Upper lobe of right lung (tissue), 1 donor: ENCODE measurements around the gene CLVS2. TPM values are rescaled to one million over a fixed set of nuclear protein-coding genes. Genes with fewer than 3 reads are reported as not detected.

Source experiments
- ATAC-seq: fragments of 200-7000 bp; cut with Tn5 transposase; one replicate; pipeline ENCODE4 v1.9.1; 2020; ENCODE audit warnings: mild to moderate bottlenecking, moderate library complexity
- DNase-seq: peaks from one replicate; pipeline ENCODE4 v3.0.0-alpha.2; 2020
- H3K27ac ChIP-seq: fragments of 200-600 bp; one replicate; pipeline ENCODE4 v1.8.0; 2022
- H3K27me3 ChIP-seq: fragments of 200-600 bp; one replicate; pipeline ENCODE4 v1.8.0; 2022; ENCODE audit warnings: mild to moderate bottlenecking
- H3K36me3 ChIP-seq: fragments of 200-600 bp; one replicate; pipeline ENCODE4 v1.8.0; 2022
- H3K4me1 ChIP-seq: fragments of 200-600 bp; one replicate; pipeline ENCODE4 v1.8.0; 2022
- H3K4me3 ChIP-seq: fragments of 200-600 bp; one replicate; pipeline ENCODE4 v1.8.0; 2022; ENCODE audit warnings: mild to moderate bottlenecking
- H3K9me3 ChIP-seq: fragments of 200-600 bp; one replicate; pipeline ENCODE4 v1.8.0; 2022
- intact Hi-C: fragments of 100-400 bp; cut with DNase I; formaldehyde crosslinking; loops from one replicate; pipeline ENCODE4 v1.11.0; 2022
- total RNA-seq: library from RNA; stranded (reverse); fragmentation: NEBNext Ultra II Directional; extraction: Animal tissue kit (Norgen Biotek cat#: 25700); gene quantifications from one replicate; pipeline ENCODE4 v1.2.1, GENCODE V29; 2021
- TF ChIP-seq, protein P1 (sequence below): fragments of 200-600 bp; IDR thresholded peaks from one replicate; pipeline ENCODE4 v1.8.0; 2022; ENCODE audit warnings: antibody characterized with exemption
- donor health status: DM: no; HTN: yes; CAD: no; lungs with severe emphysema.

The CLVS2 gene
- total RNA-seq, 1 donor from 2014 or later: not detected

DNA sequence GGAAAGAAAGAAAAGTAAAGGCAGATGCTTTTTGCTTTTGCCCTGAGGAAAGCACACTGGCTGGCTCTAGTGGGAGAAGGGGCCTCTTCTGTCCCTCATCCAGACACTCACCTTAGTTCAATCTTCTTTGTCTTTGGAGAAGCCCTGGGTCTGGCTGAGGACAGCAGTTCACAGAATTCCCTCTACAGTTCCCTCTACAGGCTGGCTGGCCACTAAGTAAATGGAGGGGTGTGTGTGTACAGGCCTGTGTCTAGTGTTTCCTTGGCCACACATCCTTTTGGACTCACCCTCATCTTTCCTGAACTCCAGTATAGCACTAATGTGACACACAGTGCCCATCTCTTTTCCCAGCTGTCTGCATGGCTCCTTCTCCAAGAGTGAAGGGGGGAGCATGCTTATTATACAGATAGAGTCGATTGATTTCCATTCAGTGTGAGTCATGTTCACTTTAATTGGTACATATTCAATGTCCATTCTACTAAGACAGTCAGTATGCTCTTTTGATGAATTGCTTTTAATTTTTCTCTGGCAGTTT is 26.0 kb upstream of the CLVS2 start:
- H3K27me3 ChIP-seq: no peaks in the 10 kb centered on the region
- TF ChIP-seq, protein P1, sequence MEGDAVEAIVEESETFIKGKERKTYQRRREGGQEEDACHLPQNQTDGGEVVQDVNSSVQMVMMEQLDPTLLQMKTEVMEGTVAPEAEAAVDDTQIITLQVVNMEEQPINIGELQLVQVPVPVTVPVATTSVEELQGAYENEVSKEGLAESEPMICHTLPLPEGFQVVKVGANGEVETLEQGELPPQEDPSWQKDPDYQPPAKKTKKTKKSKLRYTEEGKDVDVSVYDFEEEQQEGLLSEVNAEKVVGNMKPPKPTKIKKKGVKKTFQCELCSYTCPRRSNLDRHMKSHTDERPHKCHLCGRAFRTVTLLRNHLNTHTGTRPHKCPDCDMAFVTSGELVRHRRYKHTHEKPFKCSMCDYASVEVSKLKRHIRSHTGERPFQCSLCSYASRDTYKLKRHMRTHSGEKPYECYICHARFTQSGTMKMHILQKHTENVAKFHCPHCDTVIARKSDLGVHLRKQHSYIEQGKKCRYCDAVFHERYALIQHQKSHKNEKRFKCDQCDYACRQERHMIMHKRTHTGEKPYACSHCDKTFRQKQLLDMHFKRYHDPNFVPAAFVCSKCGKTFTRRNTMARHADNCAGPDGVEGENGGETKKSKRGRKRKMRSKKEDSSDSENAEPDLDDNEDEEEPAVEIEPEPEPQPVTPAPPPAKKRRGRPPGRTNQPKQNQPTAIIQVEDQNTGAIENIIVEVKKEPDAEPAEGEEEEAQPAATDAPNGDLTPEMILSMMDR: no peak
- H3K9me3 ChIP-seq: no peaks in the 10 kb centered on the region
- no peak overlapping the region for H3K4me3 ChIP-seq
- no peaks in the 10 kb centered on the region for H3K36me3 ChIP-seq
- no peak overlapping the region for H3K27ac ChIP-seq
- DNase-seq: no peak
- intact Hi-C loops: no loop called here
- H3K4me1 ChIP-seq: no peaks in the 10 kb centered on the region
- no peak for ATAC-seq

DNA sequence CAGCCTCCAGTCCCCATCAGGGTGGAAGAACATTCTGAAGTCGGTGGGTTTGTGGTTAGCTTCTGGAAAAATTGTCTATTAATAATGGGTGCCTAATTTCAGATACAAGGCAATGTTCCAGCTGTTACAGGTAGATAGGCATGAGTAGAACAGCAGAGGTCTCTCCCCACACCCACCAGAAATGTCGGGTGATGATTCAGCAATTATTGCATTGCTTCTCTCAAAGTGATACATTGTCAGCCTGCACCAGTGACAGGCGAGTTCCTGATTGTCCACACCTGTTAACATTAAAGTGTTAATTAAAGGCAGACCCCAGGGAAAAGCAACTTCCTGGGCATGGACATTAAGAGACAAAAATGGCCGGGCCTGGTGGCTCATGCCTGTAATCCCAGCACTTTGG is 18.9 kb upstream of the CLVS2 start:
- H3K9me3 ChIP-seq: no peaks in the 10 kb centered on the region
- H3K4me3 ChIP-seq: no peak overlapping the region
- no peak for ATAC-seq
- DNase-seq: no peak
- H3K27me3 ChIP-seq: no peaks in the 10 kb centered on the region
- H3K4me1 ChIP-seq: no peaks in the 10 kb centered on the region
- intact Hi-C loops: no loop called here
- TF ChIP-seq, protein P1: no peak
- H3K27ac ChIP-seq: no peak overlapping the region
- H3K36me3 ChIP-seq: no peaks in the 10 kb centered on the region

DNA sequence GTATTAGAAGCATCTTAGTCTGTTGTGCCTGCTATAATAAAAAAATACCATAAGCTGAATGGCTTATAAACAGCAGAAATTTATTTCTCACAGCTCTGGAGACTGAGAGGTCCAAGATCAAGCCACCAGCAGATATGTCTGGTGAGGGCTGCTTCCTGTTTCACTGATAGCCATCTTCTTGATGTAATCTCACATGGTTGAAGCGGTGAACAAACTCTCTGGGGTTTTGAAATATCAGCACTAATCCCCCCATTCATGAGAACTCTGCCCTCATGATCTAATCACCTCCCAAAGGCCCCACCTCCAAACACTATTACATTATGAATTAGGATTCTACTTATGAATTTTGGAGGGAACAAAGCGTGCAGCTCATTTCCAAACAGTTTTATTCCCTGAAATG is 11.6 kb upstream of the CLVS2 start:
- Histone ChIP-seq H3K9me3 (no peaks in the 10 kb centered on the region), H3K4me3 (no peak overlapping the region), H3K27ac (no peak overlapping the region), H3K4me1 (no peaks in the 10 kb centered on the region), H3K27me3 (no peaks in the 10 kb centered on the region), H3K36me3 (no peaks in the 10 kb centered on the region)
- DNase-seq: no peak
- TF ChIP-seq, protein P1: no peak
- no peak for ATAC-seq
- intact Hi-C loops: no loop called here

DNA sequence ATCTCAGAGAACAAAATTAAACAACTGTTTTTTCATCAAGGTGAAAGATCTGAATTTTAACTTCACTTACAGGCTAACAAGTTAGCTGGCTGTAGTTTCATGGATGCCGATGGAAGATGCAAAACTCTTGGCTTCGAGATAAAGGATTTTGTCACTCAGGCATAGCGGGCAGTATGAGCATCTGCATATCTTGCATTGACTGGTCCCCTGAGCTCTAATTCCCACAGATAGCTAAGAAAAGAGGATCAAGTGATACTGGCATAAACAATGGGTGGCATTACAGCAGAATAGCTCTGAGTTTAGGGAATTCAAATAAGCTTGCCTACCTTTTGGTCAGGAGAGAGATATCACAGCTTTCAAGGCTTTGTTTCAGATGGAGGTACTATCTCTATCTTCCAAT is 1.8 kb upstream of the CLVS2 start:
- H3K27ac ChIP-seq: no peak overlapping the region
- no peak for ATAC-seq
- no peak for DNase-seq
- no peaks in the 10 kb centered on the region for H3K9me3 ChIP-seq
- H3K4me3 ChIP-seq: no peak overlapping the region
- H3K4me1 ChIP-seq: no peaks in the 10 kb centered on the region
- peaks cover 38% of the 10 kb centered on the region for H3K27me3 ChIP-seq
- no peaks in the 10 kb centered on the region for H3K36me3 ChIP-seq
- intact Hi-C loops: no loop called here
- TF ChIP-seq, protein P1: no peak

DNA sequence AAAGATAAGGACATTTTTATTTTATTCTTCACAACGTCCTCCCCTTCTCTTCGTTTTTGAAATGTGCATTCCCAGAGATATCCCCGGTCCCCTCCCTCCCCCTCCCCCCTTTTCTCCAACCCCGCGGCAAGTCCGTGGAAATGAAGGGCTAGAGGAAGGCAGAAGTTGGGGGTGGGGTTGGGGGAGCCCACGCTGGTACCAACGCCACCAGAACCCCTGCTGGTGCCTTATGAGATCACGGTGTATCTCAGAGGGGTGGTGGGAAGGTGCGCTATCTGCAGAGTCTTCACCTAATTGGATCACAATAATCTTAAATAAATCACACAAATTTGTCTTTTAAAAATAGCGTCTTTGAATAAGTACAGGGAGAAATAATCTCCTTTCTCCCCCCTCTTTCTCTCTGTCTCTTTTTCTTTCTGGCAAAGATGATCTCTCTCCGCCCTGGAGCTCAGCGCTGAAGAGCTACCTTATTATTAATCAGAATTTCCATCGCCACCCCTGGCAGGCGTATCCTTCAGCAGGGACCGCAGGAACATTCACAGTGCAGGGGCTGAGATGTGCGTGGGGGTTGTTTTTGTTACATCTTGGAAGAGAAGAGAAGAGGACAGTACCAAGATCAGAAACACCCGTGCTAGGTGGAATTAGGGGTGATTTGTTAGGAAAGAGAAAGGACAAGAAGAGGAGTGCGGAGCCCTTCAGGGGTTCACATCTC is 915 bp downstream of the CLVS2 start:
- Histone ChIP-seq H3K4me1 (no peaks in the 10 kb centered on the region), H3K27ac (no peak overlapping the region), H3K36me3 (no peaks in the 10 kb centered on the region), H3K27me3 (peaks cover 38% of the 10 kb centered on the region), H3K9me3 (no peaks in the 10 kb centered on the region), H3K4me3 (no peak overlapping the region)
- TF ChIP-seq, protein P1: no peak
- DNase-seq: no peak
- ATAC-seq: no peak
- intact Hi-C loops: no loop called here
